GM19467 (cell line): ENCODE results near the gene ANKLE2.
"Not testable (repeated sequence)": the region's sequence is repeated elsewhere in the genome, so short reads cannot be mapped to it uniquely, and the experiment has no call there.

Source experiments
- ATAC-seq: cut with Tn5 transposase; IDR thresholded peaks from one replicate; pipeline ENCODE4 v1.9.1; 2021; ENCODE audit warnings: mild to moderate bottlenecking, moderate library complexity; ENCODE audit not compliant: unreplicated experiment

Gene ANKLE2

GRCh38 chr12:132694888-132695287, 66.7 kb downstream of the ANKLE2 start:
- ATAC-seq = not testable (repeated sequence)

- ATAC-seq = not testable (repeated sequence)
Observed at GRCh38 chr12:132692030-132692429, 69.6 kb downstream of the ANKLE2 start.

GRCh38 chr12:132690112-132690511, 71.5 kb downstream of the ANKLE2 start:
- ATAC-seq = no peak

- no peak for ATAC-seq
Observed at GRCh38 chr12:132689227-132689626, 72.4 kb downstream of the ANKLE2 start.

GRCh38 chr12:132687211-132688164, 74.1 kb downstream of the ANKLE2 start, which contains the start of the genes POLE and PXMP2:
TSS of gene POLE (minus strand) at chr12:132687342. CDS start at chr12:132687315, 27 bp downstream.
TSS of gene PXMP2 (plus strand) at chr12:132687587. CDS start at chr12:132687671, 84 bp downstream.
- peak; percentile 88 for ATAC-seq

GRCh38 chr12:132686825-132687210, 74.8 kb downstream of the ANKLE2 start:
- peak; percentile 14 for ATAC-seq

GRCh38 chr12:132685400-132685799, 76.2 kb downstream of the ANKLE2 start:
- no peak for ATAC-seq

GRCh38 chr12:132677492-132677891, 84.1 kb downstream of the ANKLE2 start:
- no peak for ATAC-seq

- ATAC-seq = no peak
Observed at GRCh38 chr12:132675757-132676432, 85.7 kb downstream of the ANKLE2 start.
